Fibroblast of skin of right quadriceps (primary cell): ENCODE measurements around the gene ATP6AP2.
A peak's percentile ranks its signal among the peaks of the same experiment; 100 is the strongest.
"Not testable (repeated sequence)": the region's sequence is repeated elsewhere in the genome, so short reads cannot be mapped to it uniquely, and the experiment has no call there.

ENCODE experiments used
- DNase-seq: peaks from one replicate; pipeline ENCODE4 v3.0.0-alpha.2; 2013

Gene ATP6AP2

GRCh38 chrX:40580537-40581335, at the start of gene ATP6AP2:
Gene ATP6AP2 (plus strand): TSS chrX:40580970. CDS start chrX:40581066, 96 bp downstream.
- peak; percentile 91 for DNase-seq

- no peak for DNase-seq
Measured at GRCh38 chrX:40531056-40531826, 49.5 kb upstream of the ATP6AP2 start.

GRCh38 chrX:40537310-40537709, 43.5 kb upstream of the ATP6AP2 start:
- DNase-seq = no peak

- DNase-seq = no peak
Measured at GRCh38 chrX:40538406-40538805, 42.4 kb upstream of the ATP6AP2 start.

- DNase-seq = peak; percentile 69
Measured at GRCh38 chrX:40539214-40540142, 41.3 kb upstream of the ATP6AP2 start.

- DNase-seq = no peak
Measured at GRCh38 chrX:40542208-40542607, 38.6 kb upstream of the ATP6AP2 start.

- DNase-seq = no peak
Measured at GRCh38 chrX:40542972-40543371, 37.8 kb upstream of the ATP6AP2 start.

- DNase-seq = peak; percentile 51
Measured at GRCh38 chrX:40543661-40544328, 37.0 kb upstream of the ATP6AP2 start.

GRCh38 chrX:40544343-40545266, 36.2 kb upstream of the ATP6AP2 start:
- no peak for DNase-seq

GRCh38 chrX:40546870-40547269, 33.9 kb upstream of the ATP6AP2 start:
- DNase-seq = no peak

- no peak for DNase-seq
Measured at GRCh38 chrX:40550066-40550465, 30.7 kb upstream of the ATP6AP2 start.

- no peak for DNase-seq
Measured at GRCh38 chrX:40552768-40553167, 28.0 kb upstream of the ATP6AP2 start.

GRCh38 chrX:40558590-40558989, 22.2 kb upstream of the ATP6AP2 start:
- DNase-seq = no peak

GRCh38 chrX:40563784-40564183, 17.0 kb upstream of the ATP6AP2 start:
- DNase-seq = no peak

GRCh38 chrX:40564447-40564846, 16.3 kb upstream of the ATP6AP2 start:
- no peak for DNase-seq

GRCh38 chrX:40570346-40571093, 10.2 kb upstream of the ATP6AP2 start:
- no peak for DNase-seq

GRCh38 chrX:40571164-40571563, 9.6 kb upstream of the ATP6AP2 start:
- DNase-seq = not testable (repeated sequence)

GRCh38 chrX:40571600-40571999, 9.2 kb upstream of the ATP6AP2 start:
- DNase-seq = no peak

- no peak for DNase-seq
Measured at GRCh38 chrX:40573763-40574162, 7.0 kb upstream of the ATP6AP2 start.

- peak; percentile 46 for DNase-seq
Measured at GRCh38 chrX:40575411-40575810, 5.4 kb upstream of the ATP6AP2 start.

GRCh38 chrX:40576291-40576690, 4.5 kb upstream of the ATP6AP2 start:
- DNase-seq = no peak
